ENCODE results near the gene PRRX2. TPM values are rescaled to one million over a fixed set of nuclear protein-coding genes. Genes with fewer than 3 reads are reported as not detected.

Gene PRRX2
- total and polyA plus RNA-seq, 9 of the 15 experiments (the other 6 are each of a cell fraction or from before 2014, with no cell fraction given): 0.21 TPM; not detected in 8

DNA sequence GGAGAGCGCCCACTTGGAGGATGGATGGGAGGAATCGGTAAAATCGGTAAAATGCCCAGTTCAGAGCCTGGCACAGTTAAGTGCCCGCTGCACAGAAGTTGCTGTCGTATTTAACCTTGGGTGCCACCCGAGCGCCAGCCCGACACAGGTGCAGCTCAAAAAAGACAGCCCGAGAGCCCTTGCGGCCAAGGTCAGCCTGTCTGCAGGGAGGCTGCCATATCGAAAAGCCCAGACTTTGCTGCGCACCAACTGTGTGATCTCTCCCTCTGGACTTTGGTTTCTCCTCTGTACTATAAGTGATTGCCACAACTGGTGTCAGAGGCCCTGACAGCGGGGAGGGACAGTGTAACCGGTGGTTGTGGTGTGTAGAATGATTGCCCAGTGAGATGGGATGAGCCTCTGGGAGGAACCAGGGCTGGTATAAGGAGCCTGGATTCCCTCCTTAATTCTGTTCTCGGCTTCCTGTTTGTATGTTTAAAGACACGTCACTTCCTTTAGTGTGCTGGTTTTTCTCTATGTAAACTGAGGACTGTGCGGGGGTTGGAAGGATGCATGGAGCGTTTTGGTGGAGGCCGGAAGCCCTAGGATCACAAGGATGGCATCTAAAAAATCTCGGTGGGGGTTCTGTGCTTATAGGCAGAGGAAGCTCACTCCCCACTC lies 38.7 kb upstream of the PRRX2 start (continued):
- TF ChIP-seq SMAD1 (IDR thresholded peaks at IDR 0.05; ENCODE audit: low read depth, low read length, partially characterized antibody) (no peak), BCL6 (CRISPR knock-in tag; IDR thresholded peaks at IDR 0.05) (no peak), KDM5B (IDR thresholded peaks at IDR 0.05; ENCODE audit: insufficient replicate concordance, low read depth, low read length) (peak; percentile 1), CCAR2 (IDR thresholded peaks at IDR 0.05; ENCODE audit: low read depth, low read length) (no peak), TAF9B (IDR thresholded peaks at IDR 0.05; ENCODE audit: partially characterized antibody) (no peak), SPI1 (IDR thresholded peaks at IDR 0.05; ENCODE audit: borderline replicate concordance, low read depth, low read length) (no peak; the same call in 1 of the 2 replicates), ZNF384 (IDR thresholded peaks at IDR 0.05; ENCODE audit: low read depth, low read length) (no peak), NR2F6 (CRISPR knock-in tag; IDR thresholded peaks at IDR 0.05) (no peak), ZNF79 (CRISPR knock-in tag; IDR thresholded peaks at IDR 0.05; ENCODE audit: low read depth) (no peak), PHF8 (IDR thresholded peaks at IDR 0.05; ENCODE audit: borderline replicate concordance, low read length) (no peak), ZNF41 (CRISPR knock-in tag; conservative IDR thresholded peaks at IDR 0.05) (no peak), RBM25 (IDR thresholded peaks at IDR 0.05; ENCODE audit: low read depth, low read length, severe bottlenecking) (no peak), HDAC2 (IDR thresholded peaks at IDR 0.05) (no peak)
- TF ChIP-seq, protein P1, sequence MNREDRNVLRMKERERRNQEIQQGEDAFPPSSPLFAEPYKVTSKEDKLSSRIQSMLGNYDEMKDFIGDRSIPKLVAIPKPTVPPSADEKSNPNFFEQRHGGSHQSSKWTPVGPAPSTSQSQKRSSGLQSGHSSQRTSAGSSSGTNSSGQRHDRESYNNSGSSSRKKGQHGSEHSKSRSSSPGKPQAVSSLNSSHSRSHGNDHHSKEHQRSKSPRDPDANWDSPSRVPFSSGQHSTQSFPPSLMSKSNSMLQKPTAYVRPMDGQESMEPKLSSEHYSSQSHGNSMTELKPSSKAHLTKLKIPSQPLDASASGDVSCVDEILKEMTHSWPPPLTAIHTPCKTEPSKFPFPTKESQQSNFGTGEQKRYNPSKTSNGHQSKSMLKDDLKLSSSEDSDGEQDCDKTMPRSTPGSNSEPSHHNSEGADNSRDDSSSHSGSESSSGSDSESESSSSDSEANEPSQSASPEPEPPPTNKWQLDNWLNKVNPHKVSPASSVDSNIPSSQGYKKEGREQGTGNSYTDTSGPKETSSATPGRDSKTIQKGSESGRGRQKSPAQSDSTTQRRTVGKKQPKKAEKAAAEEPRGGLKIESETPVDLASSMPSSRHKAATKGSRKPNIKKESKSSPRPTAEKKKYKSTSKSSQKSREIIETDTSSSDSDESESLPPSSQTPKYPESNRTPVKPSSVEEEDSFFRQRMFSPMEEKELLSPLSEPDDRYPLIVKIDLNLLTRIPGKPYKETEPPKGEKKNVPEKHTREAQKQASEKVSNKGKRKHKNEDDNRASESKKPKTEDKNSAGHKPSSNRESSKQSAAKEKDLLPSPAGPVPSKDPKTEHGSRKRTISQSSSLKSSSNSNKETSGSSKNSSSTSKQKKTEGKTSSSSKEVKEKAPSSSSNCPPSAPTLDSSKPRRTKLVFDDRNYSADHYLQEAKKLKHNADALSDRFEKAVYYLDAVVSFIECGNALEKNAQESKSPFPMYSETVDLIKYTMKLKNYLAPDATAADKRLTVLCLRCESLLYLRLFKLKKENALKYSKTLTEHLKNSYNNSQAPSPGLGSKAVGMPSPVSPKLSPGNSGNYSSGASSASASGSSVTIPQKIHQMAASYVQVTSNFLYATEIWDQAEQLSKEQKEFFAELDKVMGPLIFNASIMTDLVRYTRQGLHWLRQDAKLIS (CRISPR knock-in tag; IDR thresholded peaks at IDR 0.05): no peak
- TF ChIP-seq, protein P2, sequence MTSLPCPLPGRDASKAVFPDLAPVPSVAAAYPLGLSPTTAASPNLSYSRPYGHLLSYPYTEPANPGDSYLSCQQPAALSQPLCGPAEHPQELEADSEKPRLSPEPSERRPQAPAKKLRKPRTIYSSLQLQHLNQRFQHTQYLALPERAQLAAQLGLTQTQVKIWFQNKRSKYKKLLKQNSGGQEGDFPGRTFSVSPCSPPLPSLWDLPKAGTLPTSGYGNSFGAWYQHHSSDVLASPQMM (CRISPR knock-in tag; IDR thresholded peaks at IDR 0.05): no peak
- TF ChIP-seq, protein P3, sequence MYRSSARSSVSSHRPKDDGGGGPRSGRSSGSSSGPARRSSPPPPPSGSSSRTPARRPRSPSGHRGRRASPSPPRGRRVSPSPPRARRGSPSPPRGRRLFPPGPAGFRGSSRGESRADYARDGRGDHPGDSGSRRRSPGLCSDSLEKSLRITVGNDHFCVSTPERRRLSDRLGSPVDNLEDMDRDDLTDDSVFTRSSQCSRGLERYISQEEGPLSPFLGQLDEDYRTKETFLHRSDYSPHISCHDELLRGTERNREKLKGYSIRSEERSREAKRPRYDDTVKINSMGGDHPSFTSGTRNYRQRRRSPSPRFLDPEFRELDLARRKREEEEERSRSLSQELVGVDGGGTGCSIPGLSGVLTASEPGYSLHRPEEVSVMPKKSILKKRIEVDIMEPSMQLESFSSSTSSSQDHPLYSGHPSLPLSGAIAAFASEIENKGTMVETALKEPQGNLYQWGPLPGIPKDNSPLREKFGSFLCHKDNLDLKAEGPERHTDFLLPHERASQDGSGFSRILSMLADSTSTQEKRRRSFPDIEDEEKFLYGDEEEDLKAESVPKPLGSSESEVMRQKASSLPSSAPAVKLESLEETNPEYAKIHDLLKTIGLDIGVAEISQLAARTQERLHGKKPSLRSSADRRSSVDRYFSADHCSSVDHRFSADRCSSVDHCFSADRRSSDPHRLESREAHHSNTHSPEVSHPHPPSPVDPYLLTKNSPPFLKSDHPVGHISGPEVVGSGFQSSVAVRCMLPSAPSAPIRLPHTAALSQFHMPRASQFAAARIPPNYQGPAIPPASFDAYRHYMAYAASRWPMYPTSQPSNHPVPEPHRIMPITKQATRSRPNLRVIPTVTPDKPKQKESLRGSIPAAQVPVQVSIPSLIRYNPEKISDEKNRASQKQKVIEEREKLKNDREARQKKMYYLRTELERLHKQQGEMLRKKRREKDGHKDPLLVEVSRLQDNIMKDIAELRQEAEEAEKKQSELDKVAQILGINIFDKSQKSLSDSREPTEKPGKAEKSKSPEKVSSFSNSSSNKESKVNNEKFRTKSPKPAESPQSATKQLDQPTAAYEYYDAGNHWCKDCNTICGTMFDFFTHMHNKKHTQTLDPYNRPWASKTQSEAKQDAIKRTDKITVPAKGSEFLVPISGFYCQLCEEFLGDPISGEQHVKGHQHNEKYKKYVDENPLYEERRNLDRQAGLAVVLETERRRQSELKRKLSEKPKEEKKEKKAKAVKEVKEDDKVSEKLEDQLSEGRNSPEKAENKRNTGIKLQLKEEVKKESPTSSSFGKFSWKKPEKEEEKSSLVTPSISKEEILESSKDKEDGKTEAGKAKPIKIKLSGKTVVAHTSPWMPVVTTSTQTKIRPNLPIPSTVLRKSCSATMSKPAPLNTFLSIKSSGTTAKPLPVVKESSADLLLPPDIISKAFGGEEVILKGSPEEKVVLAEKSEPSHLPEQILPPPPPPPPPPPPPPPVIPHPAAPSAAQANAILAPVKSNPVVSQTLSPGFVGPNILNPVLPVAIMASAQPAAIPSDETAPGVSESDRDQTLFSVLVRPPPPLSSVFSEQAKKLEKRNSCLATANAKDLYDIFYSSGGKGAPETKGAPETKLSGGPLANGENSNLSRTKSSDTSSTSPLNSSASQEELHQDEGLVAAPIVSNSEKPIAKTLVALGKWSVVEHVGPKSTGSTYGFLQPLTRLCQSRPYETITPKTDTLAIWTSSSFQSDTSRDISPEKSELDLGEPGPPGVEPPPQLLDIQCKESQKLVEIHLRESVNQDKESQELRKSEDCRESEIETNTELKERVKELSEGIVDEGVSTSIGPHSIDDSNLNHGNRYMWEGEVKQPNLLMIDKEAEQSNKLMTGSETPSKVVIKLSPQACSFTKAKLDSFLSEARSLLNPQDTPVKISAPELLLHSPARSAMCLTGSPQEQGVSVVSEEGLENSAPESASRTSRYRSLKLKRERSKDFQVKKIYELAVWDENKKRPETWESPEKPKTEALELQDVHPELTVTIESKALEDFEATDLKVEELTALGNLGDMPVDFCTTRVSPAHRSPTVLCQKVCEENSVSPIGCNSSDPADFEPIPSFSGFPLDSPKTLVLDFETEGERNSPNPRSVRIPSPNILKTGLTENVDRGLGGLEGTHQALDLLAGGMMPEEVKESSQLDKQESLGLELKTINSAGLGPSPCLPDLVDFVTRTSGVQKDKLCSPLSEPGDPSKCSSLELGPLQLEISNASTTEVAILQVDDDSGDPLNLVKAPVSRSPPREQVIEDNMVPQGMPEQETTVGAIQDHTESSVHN (IDR thresholded peaks at IDR 0.05; ENCODE audit: borderline replicate concordance in 1 of 2, low read depth in 1 of 2): no peak

All from K562 (cell line).